IPS-18c (cell line): ENCODE measurements around the gene SULF2.
A peak's percentile ranks its signal among the peaks of the same experiment; 100 is the strongest.
"Not testable (repeated sequence)": the region's sequence is repeated elsewhere in the genome, so short reads cannot be mapped to it uniquely, and the experiment has no call there.

Experiments
- H3K4me3 ChIP-seq: 2 replicates; pipeline ENCODE4 v1.7.0; 2013; ENCODE audit warnings: low read depth, mild to moderate bottlenecking, low read length, moderate library complexity; ENCODE audit not compliant: insufficient read depth
- H3K9me3 ChIP-seq: one replicate; pipeline ENCODE4 v1.6.1; 2013; ENCODE audit warnings: mild to moderate bottlenecking, low read length, moderate library complexity; ENCODE audit not compliant: control insufficient read depth, insufficient read depth

Gene SULF2

DNA sequence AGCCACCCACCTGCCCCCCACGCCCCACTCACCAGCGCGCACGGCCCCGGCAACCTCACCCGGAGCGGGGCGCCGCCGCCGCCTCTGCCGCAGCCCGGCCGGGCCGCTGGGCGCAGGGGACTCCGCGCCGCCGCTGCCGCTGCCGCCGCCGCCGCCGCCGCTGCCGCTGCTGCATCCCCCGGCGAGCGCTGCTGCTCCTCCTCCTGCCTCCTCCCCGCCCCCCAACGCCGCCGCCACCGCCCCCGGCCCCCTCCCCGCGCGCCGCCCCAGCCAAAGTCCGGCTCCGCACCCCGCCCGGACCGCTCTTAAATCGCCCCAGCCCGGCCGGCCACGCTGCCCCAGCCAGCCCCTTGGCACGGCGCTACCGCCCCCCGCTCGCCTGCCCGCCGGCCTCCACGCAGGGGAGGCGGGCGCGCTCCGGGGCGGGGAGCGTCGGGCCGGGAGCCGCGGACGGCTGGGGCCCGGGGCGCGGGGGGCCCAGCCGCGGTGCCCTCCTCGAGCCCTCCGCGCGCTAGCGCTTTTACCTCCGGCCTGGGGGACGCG is at the start of gene SULF2:
SULF2 (minus strand) TSS at position 171 of the 543 bp plus-strand sequence. CDS start 28,118 bp downstream, outside the sequence.
- peak within 1 kb of the TSS; percentile 71 for H3K4me3 ChIP-seq
- no peaks in the 10 kb centered on the region for H3K9me3 ChIP-seq

DNA sequence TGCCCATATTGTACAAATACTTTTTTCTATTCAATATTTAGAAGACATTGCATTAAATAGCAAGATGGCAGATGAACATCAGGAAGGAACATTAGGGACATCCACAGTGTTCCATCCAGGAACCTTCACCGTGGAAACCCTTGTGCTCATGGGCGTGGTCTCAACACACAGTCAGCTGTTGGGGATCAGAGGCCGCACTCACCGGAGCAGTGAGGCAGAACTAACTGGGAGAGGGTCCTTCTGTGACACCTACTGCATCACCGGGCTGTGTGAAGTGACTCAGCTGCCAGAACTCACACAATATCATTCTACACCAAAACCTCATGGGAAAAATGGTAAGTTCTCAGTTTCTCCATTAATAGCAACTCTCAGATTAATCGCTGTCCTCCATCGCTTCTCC is 46.4 kb upstream of the SULF2 start:
- H3K9me3 ChIP-seq, H3K4me3 ChIP-seq: not testable (repeated sequence)

DNA sequence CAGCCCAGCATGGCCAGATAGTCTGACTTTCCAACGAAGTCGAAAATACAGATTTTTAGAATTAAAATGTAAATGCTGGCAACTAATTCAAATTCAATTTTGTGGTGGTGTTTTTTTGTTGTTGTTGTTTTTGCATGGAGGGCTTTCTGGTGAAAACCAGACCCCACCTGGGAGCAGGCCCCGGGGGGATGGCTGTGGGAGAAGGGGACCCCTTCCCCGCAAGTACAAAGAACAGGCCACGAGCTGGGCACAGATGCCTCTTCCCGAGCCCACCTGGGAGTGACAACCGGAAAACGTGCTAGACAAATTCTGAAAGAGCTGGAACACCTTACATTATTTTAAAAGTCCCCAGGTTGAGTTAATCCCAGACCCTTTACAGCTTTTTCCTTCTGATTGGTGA is 41.4 kb upstream of the SULF2 start:
- H3K4me3 ChIP-seq, H3K9me3 ChIP-seq: not testable (repeated sequence)

DNA sequence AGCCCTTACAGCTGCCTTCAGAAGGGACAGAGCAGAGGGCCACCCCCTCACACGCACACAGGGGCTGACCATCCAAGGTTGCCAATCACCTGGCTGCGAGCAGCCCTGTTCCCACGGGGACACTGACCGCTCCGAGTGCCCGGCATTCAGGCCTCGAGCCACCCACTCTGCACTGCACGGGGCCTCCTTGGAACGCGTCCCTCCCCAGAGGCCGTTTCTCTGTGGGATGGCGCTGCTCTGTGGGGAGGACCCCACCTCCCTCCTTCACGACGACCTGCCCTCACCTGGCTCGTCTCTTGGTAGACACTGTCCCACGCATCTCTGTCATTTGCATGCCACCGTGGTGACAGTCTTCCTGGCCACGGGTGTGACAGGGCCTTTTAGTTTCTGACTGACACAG is 40.7 kb upstream of the SULF2 start:
- not testable (repeated sequence) for H3K4me3 ChIP-seq

DNA sequence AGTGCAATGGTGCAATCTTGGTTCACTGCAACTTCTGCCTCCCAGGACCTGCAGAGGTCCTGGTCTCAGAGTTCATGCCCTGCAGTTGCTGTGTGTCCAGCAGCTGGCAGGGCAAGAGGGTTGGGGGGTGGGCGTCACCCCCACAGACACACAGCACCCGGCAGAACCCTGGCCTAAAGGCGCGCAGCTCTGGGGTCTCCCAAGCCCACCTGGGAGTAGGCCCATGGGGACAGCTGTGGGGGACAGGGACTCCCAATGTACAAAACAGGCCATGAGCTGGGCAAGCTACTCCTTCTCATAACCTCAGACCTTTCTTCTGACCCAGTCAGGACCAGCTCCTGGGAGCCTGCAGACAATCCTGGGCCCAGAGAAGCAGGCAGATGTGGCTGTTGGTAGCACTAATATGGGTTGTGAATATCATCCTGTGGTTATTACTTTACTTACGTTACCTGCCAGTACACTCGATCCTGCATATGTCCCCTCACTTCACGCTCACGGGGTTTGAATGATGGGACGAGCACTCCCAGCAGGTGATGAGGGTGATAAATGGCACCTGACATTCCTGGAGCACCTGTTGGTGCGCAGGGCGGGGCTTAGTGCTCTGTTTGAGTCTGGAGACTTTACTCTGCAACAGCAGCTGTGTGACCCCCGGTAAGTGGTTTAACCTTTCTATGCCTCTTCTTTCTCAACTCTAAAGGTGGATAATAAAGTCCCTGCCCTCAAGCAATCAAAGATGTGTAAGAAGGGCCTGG is 39.9 kb upstream of the SULF2 start:
- no peak overlapping the region for H3K4me3 ChIP-seq
- no peaks in the 10 kb centered on the region for H3K9me3 ChIP-seq

More for the DNA sequence above, 40.7 kb upstream of the SULF2 start:
- not testable (repeated sequence) for H3K9me3 ChIP-seq

DNA sequence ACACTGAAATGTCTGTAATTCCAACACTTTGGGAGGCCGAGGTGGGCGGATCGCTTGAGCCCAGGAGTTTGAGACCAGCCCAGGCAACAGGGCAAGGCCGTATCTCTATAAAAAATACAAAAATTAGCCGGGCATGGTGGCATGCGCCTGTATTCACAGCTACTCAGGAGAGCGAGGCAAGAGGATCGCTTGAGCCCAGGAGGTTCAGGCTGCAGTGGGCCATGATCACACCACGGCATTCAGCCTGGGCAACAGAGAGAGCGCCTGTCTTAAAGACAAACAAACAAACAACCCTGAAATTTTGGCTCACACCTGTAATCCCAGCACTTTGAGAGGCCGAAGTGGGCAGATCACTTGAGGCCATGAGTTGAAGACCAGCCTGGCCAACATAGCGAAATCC is 38.7 kb upstream of the SULF2 start:
- H3K9me3 ChIP-seq, H3K4me3 ChIP-seq: not testable (repeated sequence)

DNA sequence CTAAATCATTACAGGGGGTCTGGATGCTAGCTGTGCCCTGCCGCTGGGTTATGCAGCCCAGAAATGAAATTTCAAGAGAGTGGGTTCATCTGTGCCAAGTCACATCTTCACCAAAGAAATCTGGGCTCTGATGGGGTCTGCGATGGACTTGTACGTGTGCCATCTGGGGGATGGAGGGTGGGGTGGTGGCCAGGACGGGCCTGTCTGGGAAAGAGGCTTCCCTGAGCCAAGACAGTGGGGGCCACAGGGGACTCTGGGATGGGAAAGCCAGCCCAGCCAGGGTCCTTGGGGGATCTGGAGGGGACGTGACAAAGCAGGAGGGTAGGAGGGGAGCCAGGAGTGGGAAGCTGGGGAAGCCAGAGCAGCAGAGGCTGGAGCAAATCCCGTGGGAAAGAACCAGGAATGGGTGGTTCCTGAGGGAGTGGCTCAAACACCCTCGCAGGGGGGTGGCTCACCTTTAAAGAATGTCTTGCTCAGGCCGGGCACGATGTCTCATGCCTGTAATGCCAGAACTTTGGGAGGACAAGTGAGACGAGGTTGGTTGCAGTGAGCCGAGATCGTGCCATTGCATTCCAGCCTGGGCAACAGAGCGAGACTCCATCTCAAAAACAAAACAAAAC is 36.3 kb upstream of the SULF2 start:
- Histone ChIP-seq H3K4me3 (no peak overlapping the region), H3K9me3 (no peaks in the 10 kb centered on the region)

DNA sequence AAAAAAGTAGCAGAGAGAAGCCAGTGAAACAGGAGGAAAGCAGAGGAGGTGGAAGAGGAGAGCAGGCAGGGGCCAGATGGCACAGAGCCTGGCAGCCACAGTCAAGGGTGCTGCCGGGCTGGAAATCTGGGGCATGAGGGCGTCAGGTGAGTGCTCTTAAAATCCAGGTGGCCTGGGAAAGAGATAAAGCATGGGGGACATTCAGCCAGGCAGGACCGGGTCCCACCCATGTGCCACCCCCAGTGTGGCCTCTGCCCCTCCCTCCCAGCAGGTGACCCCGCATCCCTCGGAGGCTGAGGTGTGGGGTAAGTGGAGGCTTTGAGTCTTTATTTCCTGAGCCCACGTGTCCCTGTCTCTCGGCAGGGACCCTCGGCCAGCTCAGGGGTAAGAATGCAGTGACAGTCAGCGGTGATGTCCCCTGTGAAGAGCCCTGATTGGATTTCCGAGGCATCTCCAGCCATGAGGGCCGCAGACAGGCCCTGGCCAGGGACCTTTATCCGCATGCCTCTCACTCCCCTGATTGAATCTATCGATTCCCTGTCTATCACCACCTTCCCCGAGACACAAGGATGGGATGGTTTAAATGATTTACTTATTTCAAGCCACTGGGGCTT is 33.8 kb upstream of the SULF2 start:
- no peak overlapping the region for H3K4me3 ChIP-seq
- H3K9me3 ChIP-seq, result peaks cover 1% of the 10 kb centered on the region

DNA sequence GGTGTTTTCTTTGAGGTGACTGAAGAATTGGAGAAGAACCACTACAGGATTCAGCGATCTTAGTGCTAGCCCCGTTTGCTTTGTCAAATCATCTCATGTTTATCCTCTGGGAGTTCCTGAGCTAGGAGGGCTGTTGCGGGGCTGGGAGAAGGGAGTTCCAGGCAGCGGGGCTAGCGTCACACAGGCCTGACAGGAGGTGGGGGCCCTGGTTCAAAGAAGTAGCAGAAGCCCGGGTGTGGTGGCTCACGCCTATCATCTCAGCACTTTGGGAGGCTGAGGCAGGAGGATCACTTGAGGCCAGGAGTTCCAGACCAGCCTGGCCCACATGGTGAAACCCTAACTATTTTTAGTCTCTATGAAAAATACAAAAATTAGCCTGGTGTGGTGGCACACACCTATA is 33.2 kb upstream of the SULF2 start:
- H3K9me3 ChIP-seq, result peaks cover 4% of the 10 kb centered on the region
- H3K4me3 ChIP-seq, result no peak overlapping the region

DNA sequence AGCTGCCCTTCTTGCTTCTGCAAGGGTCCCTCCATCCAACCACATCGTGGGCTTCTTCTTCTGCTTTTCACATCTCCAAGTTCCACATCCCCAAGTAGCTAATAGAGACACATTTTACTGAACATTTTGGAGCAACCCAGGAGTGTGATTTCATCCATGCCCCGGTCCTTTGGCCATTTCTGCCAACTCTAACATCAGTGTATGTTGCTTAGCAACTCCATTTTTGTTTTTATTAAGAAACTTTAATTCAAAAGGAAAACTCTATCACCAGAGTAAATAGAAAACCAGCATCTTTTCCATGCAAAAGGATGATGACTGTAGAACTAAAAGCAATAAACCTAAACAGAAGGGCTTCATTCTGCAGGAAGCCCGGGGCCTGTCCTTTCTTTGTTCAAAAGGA is 32.7 kb upstream of the SULF2 start:
- H3K4me3 ChIP-seq, result no peak overlapping the region
- peaks cover 4% of the 10 kb centered on the region for H3K9me3 ChIP-seq

DNA sequence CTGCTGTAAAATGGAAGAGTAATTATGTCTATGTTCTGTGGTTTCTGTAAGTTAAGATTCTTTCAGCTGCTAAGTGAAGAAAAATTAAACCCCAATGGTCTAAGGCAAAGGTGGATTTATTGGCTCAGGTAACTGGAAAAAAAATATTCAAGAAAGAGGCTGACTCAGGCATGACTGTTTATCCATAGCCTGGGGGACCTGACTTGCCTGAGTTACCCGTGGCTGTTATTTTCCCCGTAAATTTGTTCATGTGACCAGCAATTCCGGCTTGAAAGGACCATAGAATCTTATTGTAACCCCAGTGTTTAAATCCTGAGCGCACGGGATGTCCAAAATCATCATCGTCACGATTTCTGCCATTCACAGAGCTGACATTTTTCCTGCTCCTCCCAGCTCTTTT is 32.3 kb upstream of the SULF2 start:
- Histone ChIP-seq H3K9me3 (peaks cover 4% of the 10 kb centered on the region), H3K4me3 (no peak overlapping the region)

DNA sequence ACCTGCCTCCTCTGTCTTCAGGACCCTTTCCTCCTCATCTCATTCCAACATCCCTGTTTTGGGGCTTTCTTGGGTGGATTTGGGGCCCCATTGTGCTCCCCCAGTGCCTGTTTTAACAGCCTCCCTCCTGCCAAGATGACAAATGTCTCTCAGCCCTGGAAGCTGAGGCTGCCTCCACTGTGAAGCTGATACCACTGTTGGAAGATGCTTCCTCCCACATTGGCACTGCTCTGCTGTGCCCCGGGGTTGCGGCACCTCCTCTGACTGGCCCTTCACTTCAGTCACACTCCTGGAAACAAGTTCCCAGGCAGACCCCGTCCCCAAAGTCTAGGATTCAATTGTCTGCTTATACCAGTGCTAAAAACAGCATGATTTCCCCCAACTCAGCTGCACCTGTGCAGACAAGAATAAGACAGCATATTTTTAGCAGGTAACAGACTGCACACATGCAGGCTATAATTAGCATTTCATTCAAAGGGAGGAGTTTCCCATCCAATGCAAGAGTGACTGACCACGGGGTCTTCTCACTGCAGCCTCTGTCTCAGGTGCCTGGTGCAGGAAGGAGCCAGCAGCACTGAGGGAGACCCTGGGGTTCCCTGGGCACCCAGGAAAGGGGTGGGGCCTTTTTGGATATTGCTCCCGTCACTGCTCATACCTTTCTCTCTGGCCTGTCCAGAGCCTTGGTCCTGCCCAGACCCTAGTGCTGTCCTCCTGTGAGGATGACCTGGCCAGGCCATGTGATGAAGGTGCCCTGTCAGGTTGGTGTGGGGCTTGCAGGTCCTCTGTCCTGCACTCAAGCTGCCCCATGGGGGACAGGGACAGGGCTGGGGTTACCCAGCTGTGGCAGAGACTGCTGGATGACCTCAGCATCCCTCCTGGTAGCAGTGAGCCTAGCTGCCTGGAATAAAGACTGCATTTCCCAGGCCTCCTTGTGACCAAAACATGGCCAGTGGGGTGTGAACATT is 31.5 kb upstream of the SULF2 start:
- Histone ChIP-seq H3K9me3 (peaks cover 4% of the 10 kb centered on the region), H3K4me3 (no peak overlapping the region)

DNA sequence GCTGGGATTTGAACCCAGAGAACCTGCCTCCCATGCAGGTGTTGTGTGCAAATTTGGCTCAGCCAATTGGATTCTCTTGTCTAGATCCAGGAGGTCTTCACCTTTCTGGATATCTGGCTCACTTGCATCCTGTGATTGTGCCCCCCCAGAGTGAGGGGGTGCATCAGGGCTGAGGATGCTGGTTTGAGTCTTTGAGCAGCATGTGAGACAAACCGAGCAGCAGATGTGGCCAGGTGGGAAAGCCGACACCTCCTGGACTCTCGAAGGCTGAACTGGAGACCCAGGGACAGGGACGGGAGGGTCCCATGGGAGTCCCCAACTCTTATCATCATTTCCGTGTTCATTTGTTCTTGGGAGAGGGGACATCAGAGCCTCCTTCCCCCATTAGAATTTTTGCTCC is 30.6 kb upstream of the SULF2 start:
- H3K9me3 ChIP-seq, result peaks cover 4% of the 10 kb centered on the region

DNA sequence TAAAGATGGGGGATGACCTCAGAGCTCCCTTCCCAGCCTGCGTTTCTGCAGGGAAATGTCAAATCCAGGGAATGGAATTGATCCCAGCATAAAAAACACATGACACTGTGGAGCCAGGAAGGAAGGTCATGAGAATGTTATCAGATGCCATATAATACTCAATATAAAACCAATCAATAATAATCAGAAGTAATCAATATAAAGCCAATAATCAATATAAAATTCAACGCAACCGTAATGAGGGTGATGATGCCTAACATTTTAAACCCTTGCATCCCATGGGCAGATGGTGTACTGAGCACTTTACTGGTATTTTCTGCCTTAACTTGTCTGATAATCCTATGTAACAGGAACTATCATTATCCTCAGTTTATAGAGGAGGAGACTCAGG is 30.1 kb upstream of the SULF2 start:
- Histone ChIP-seq H3K9me3 (peaks cover 4% of the 10 kb centered on the region), H3K4me3 (no peak overlapping the region)

More for the DNA sequence above, 30.6 kb upstream of the SULF2 start:
- no peak overlapping the region for H3K4me3 ChIP-seq

DNA sequence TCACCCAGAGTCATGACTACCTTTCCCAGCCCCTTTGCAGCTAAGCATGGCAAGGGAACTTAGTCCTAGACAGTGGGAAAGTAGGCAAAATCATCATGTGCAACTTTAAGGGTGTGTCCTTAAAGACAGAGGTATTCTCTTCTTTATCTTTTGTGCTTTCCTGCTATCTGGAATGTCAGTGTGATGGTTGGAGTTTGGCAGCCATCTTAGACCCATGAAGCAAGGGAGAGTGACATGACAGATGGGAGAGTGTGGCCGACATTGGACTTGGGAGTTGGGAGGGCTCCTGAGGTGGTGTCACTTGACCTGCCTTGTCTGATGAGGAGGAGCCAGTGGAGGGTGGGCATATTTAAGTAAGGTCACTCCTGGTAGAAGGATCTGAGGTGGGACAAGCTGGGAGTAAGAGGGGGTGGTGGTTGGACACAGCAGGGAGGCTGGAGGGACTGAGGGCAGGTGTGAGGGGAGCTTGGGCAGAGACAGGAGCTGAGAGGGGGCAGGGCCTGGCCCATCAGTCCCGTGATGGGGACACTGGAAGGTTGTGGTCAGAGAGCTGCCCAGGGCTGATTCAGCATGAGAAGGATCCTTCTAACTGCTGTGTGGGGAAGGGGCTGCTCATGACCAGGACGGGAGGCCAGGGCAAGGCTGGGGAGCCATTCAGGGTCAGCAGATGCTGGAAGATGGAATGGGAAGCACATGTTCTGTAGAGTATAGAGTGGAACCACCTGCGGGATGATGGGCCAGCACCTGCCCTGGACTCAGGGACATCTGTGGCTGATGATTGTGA is 29.5 kb upstream of the SULF2 start:
- peaks cover 4% of the 10 kb centered on the region for H3K9me3 ChIP-seq
- H3K4me3 ChIP-seq, result no peak overlapping the region

DNA sequence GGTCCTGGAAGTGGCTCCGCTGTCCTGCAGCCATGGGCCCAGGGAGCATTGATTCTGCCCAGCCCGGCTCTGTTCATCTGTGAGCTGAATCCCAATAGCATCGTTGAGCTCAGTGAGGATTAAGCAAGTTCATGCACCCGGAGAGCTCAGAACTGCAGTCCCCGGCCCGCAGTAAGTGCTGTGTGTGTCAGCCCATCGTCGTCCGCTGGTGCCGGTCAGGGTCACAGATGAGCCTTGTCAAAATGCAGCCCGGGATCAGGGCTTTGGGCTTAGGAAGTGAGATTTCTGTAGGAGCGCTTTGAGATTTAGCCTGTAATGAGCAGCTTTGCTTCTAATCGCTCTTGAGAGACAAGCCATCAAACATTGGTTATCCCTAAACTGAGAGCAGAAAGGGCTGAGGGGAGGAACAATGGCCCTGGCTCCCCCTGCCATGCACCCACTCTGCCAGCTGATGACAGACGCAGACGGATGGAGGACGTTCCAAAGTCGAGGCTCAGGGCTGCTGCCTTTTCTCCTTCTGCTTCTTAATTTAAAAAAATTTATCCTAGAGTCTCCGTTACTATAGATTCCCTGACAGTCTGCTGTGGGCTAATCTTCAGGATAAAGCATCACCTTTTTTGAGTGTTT is 25.6 kb upstream of the SULF2 start:
- H3K9me3 ChIP-seq, result peaks cover 4% of the 10 kb centered on the region
- H3K4me3 ChIP-seq, result no peak overlapping the region
